NCI-H1092 (cell line): ENCODE results near the gene IFITM10.
"Not testable (repeated sequence)": the region's sequence is repeated elsewhere in the genome, so short reads cannot be mapped to it uniquely, and the experiment has no call there.

Experiments used
- DNase-seq: peaks from one replicate; lab custom pipeline; 2025; lab: John Stamatoyannopoulos, UW

IFITM10 gene

DNA sequence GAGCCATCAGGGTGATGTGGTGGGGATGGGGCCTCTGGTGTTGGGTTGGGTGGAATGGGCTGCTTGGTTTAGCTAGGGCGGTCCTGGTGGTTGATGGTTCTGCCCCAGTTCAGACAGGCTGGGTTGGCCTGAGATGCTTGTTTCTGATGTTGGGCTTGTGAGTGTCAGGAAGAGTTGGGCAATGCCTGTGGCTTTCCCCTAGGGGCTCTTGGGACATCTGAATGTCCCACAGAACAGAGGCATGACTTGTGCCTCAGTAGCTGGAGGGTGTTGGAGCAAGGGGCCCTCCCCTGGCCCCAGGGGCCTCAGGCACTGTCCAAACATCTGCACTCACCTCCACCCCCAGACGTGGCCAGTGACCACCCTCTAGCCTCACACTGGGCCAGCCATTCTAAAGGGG, 27.3 kb upstream of the IFITM10 start:
- DNase-seq = no peak

DNA sequence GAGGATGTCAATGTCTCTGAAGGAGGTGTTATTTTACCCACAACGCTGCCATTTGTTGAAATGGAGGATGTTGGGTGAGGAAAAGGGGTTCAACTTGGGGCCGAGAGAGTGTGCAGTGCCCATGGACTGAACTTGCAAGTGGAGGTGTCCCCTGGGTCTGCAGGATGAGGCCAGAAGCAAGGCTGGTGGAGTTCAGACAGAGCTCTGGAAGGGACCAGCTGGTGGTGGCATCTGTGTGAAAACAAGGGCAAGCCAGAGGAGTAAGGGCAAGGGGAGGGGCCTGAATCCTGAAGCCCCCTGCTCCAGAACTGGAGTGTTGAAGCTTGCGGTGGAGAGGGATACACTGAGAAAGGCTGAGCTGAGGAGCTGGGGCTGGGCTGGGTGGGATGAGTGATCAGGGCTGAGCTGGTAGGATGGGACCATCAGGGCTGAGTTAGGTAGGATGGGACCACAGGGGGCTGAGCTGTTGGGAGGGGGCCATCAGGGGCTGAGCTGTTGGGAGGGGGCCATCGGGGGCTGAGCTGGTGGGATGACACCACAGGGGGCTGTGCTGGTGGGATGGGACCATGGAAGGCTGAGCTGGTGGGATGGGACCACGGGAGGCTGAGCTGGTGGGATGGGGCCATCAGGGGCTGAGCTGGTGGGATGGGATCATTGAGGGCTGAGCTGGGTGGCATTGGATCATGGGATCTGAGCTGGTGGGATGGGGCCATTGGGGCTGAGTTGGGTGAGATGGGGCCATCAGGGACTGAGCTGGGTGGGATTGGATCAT, 26.7 kb upstream of the IFITM10 start:
- DNase-seq = no peak

DNA sequence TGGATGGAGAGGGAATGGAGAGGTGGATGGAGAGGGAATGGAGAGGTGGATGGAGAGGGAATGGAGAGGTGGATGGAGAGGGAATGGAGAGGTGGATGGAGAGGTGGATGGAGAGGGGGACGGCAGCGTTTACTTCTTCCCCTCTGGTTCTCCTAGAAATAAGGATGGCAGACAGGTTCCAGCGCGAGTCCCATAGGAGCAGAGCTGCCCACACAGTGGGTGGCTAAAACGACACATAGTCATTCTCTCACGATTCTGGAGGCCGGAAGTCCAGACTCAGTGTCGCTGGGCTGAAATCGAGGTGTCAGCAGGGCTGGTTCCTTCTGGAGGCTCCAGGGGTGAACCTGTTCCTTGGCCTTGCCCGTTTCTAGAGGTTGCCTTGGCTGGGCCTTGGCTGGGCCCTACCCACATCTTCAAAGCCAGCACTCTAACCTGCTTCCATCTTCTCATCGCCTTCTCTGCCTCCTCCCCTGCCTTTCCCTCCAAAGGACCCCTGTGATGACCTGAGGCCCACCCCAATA, 26.0 kb upstream of the IFITM10 start:
- no peak for DNase-seq

DNA sequence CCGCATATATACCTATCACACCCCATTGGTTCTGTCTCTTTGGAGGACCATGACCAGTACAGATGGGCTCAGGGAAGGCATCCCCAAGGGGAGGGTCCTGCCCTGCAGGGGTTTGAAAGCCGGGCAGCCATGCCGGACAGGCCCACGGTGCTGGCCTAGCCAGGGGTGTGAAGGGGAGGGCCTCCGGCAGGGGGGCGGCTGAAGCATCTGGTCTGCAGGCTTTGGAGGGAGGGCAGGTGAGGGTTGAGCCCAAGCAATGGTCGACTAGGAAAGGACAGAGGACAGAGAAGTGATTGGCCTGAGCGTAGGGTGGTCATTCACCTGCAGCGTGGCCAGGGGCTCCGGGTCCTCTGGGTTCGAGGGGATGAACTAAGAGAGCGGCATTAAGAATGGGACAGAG, 24.5 kb upstream of the IFITM10 start:
- DNase-seq = no peak

GRCh38 chr11:1773994-1774550, 23.7 kb upstream of the IFITM10 start:
- no peak for DNase-seq

DNA sequence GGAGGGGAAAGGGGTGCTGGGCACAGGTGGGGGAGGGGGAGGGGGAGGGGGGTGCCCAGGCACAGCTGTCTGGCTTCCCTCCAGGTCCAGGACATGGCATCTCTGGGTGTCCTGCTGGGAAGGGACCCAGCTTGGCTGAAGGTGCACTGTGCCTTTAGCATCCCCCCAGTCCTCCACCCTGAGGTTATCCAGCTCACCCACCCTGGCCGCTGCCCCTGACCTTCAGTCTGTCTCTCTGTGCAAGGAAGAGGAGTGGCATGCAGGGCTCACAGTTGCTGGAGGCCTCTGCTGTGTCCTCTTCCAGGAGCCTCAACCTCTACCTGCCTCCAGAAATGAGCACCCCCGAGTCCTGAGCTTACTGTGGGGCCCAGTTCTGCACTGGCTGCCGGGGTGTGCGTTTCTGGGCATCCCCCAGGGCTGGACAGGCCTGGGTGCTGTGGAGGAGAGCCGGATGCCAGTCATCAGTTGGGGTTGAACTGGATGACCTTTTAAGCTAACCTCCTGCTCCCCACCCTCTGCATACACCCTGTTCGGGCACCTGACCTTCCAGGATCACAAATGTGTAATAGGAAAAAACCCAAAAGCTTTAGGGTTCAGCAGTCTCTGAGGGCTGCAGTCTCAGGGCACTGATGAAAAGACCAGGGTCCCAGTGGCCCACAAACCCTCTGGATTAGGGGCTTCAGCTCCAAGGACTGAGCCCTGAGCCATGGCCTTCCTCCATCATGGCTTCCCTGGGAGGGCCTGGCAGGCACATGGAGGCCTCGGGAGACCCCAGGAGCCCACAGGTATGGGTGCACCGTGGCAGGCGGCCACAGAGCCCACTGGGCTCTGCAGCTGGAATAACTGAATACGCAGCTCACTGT, 23.0 kb upstream of the IFITM10 start:
- no peak for DNase-seq

DNA sequence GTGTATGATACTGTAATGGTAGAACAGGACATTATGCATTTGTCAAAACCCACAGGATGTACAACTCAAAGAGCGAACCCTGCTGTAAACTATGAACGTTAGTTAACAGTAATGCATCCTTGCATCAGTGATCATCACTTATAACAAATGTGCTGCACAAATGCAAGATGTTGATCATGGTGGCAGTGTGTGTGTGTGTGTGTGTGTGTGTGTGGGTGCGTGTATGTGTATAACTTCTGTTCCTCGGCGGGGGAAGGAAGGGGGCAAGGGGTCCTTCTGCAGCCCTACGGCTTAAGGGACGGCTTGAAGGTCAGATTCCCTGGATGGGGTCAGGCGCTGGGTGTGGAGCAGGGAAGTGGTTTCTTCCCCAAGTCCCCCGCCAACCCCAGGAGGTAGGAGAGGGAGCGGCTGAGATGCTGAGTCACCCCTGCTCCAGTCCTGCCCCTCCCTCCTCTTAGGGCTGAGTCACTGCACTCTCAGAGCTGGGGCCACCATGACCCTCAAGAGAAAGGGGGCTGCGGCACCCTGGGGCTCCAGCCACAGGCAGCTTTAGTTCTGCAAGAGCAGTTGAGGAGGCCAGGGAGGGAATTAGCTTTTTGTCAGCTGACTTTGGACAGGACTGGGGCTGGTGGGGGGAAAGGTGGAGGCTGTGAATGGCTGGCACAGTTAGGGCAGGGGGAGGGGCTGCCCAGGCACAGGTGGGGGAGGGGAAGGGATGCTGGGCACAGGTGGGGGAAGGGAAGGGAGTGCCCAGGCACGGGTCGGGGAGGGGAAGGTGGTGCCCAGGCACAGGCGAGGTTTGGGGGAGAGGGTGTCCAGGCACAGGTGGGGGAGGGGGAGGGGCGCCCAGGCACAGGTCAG, 22.1 kb upstream of the IFITM10 start:
- no peak for DNase-seq

GRCh38 chr11:1771700-1772099, 21.3 kb upstream of the IFITM10 start:
- DNase-seq = no peak

- DNase-seq = no peak
Measured at GRCh38 chr11:1771273-1771672, 20.9 kb upstream of the IFITM10 start.

DNA sequence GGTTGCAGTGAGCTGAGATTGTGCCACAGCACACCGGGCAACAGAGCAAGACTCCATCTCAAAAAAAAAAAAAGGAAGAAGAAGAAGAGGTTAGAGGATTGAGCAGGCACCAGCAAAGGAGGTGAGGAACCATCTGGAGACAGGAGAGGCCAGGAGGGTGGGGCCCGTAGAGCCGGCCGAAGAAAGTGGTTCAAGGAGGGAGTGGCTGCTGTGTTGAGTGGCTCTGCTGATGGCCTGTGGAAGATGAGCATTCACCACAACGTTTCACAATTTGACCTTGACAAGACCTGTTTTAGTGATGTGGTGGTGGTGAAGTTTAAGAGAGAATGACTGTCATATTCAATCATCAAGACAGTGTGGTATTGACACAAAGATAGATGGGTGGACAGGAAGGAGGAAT, 20.1 kb upstream of the IFITM10 start:
- no peak for DNase-seq

GRCh38 chr11:1770061-1770460, 19.7 kb upstream of the IFITM10 start:
- DNase-seq = no peak

DNA sequence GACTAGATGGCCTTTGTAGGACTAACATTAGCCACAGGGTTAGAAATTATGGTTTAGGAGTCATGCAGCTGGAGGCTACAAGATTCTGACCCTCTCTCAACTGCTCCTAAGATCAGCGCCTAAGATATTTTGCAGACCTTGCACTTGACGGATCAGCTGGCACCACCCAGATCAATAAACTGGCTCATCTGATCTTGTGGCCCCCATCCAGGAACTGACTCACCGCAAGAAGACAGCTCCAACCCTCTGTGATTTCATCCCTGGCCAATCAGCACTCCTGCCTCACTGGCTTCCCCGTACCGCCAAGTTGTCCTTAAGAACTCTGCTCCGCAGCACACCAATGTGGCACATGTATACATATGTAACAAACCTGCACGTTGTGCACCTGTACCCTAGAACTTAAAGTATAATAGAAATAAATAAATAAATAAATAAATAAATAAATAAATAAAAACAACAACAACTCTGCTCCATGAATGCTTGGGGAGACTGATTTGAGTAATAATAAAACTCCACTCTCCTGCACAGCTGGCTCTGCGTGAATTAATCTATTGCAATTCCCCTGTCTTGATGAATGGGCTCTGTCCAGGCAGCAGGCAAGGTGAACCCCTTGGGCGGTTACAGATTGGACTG, 19.0 kb upstream of the IFITM10 start:
- not testable (repeated sequence) for DNase-seq

DNA sequence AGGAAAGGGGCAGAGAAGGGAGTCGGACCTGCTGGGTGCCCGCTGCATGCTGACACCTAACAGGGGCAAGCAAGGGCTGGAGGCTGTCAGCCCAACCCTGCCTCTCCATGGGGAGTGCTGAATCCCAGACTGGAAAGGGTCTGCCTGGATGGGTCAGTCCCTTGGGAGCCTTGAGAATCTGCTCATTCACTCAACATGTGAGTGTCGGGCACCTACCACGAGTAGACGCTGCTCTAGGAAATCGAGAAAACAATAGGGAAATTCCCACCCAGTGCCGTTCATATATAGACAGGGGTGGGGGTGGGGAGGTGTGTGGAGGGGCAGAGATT, 17.7 kb upstream of the IFITM10 start:
- DNase-seq = no peak

DNA sequence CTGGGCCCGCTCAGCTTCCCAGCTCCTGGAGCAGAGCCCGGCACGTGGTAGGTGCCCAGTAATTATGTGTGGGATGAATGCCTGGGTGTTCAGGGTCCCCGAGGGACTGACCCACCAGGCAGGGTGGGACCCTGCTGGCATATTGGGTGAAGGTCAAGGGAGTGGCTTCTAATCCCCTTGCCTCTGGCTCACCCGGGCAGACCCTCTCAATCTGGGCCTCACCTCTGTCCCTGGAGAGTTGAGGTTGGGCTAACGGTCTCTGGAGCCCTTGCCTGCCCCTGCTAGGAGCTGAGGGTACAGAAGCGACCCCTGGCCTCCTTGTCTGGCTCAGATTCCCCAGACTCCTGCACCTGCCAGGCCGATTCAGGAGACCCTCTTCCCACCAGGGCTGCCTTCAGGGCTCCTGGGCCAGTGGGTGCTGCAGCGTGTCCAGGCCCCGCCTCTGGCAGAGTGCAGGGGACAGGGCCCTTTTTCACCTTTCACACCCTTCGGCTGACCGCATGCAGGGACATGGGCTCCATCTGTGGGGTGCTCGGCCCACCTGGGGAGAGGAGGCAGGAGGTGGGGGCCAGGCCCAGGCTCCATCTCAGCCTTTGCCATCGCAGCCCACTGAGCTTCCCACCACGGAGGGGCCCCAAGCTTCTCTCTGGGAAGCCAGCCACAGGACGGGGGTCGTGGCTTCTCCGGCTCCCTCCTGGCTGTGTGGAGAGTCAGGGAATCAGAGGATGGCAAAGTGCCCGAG, 17.2 kb upstream of the IFITM10 start:
- no peak for DNase-seq

GRCh38 chr11:1766719-1767398, 16.5 kb upstream of the IFITM10 start:
- no peak for DNase-seq

GRCh38 chr11:1765871-1766718, 15.7 kb upstream of the IFITM10 start:
- DNase-seq = no peak

GRCh38 chr11:1763796-1764661, 13.6 kb upstream of the IFITM10 start, which contains the start of gene CTSD:
TSS of gene CTSD (minus strand) at chr11:1763927. CDS start at chr11:1763859, 68 bp downstream.
- peak; percentile 60 for DNase-seq

- DNase-seq = no peak
Measured at GRCh38 chr11:1763336-1763795, 13.0 kb upstream of the IFITM10 start.
